ENCODE measurements around the gene DNAJC22. TPM values are rescaled to one million over a fixed set of nuclear protein-coding genes. Genes with fewer than 3 reads are reported as not detected.
"Not testable (repeated sequence)": the region's sequence is repeated elsewhere in the genome, so short reads cannot be mapped to it uniquely, and the experiment has no call there.

The DNAJC22 gene
- total RNA-seq, 2 experiments from 2014 or later: not detected

DNA sequence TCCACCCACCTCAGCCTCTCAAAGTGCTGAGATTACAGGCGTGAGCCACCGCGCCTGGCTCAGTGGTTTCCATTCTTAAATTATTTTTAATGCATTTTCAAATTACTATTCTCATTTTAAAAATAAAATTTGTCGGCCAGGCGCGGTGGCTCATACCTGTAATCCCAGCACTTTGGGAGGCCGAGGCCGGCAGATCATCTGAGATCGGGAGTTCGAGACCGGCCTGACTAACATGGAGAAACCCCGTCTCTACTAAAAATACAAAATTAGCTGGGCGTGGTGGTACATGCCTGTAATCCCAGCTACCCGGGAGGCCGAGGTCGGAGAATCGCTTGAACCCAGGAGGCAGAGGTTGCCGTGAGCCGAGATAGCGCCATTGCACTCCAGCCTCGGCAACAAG lies 12.9 kb upstream of the DNAJC22 start:
- POLR2A ChIA-PET, H3K27ac Mint-ChIP-seq, H3K9me3 Mint-ChIP-seq, DNase-seq, H3K4me3 Mint-ChIP-seq: not testable (repeated sequence)
- peaks cover 34% of the 10 kb centered on the region for H3K36me3 Mint-ChIP-seq (ENCODE audit: low read depth)
- CTCF ChIA-PET: interaction anchor here (0.8 to 3.9 kb wide), 3 partner anchors 9 to 14 kb away, joined by 3 to 30 read pairs (median 7); no protein-coding TSS in a partner anchor
- H3K4me1 Mint-ChIP-seq: peaks cover 34% of the 10 kb centered on the region
- H3K27me3 Mint-ChIP-seq: peaks cover 60% of the 10 kb centered on the region

DNA sequence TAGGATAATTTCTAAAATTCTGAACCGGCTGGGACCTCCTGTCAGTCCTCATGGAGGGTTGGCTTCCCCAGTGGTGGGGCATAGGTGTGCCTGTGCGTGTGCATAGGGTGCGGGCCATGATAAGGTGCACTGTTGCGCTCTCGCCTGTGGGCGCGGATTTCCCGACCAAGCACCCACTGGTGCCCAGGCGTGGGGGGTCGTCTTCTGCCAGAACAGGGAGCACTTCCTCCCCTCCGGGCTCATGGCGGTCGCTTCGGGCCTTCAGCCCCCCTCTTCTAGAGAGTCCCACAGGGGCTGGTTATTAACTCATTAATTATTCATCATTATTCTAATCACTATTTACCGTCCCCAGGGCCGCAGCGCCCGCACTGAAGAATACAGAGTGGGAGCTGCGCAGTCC lies 12.5 kb upstream of the DNAJC22 start:
- POLR2A ChIA-PET: no interaction called here
- peaks cover 34% of the 10 kb centered on the region for H3K4me1 Mint-ChIP-seq

DNA sequence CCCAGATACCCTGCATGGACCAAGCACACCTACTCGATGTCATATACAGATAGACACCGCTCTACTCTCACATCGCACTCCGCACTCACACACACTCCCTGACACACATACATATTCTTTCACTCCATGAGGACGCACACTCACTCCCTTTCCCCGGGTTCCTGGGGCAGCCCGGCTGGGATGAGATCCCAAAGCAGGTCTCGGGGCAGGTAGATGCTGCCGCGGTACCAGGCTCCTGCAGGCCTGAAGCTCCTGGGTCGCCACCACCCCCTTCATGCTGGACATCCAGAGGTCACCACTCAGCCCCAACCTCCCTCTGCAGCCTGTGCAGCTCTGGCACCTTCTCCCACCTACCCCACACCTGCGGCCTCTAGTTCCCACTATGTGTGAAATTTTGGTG lies 12.0 kb upstream of the DNAJC22 start:
- Mint-ChIP-seq H3K9me3 (no peaks in the 10 kb centered on the region), H3K4me1 (peaks cover 34% of the 10 kb centered on the region), H3K27ac (no peak overlapping the region), H3K36me3 (ENCODE audit: low read depth) (peaks cover 25% of the 10 kb centered on the region), H3K27me3 (peaks cover 69% of the 10 kb centered on the region), H3K4me3 (no peak overlapping the region)
- CTCF ChIA-PET: interaction anchor here (1.0 to 4.6 kb wide), 5 partner anchors 8 to 246 kb away, joined by 3 to 30 read pairs (median 7); partner anchors contain the start of gene TROAP
- POLR2A ChIA-PET: no interaction called here
- no peak for DNase-seq

More for the DNA sequence above, 12.5 kb upstream of the DNAJC22 start:
- no peak overlapping the region for H3K27ac Mint-ChIP-seq
- H3K36me3 Mint-ChIP-seq (ENCODE audit: low read depth): peaks cover 30% of the 10 kb centered on the region
- CTCF ChIA-PET: interaction anchor here (0.8 to 4.6 kb wide), 6 partner anchors 8 to 247 kb away, joined by 3 to 30 read pairs (median 5); partner anchors contain the start of gene TROAP
- peaks cover 65% of the 10 kb centered on the region for H3K27me3 Mint-ChIP-seq
- no peak for DNase-seq
- H3K9me3 Mint-ChIP-seq: no peaks in the 10 kb centered on the region
- H3K4me3 Mint-ChIP-seq: no peak overlapping the region

DNA sequence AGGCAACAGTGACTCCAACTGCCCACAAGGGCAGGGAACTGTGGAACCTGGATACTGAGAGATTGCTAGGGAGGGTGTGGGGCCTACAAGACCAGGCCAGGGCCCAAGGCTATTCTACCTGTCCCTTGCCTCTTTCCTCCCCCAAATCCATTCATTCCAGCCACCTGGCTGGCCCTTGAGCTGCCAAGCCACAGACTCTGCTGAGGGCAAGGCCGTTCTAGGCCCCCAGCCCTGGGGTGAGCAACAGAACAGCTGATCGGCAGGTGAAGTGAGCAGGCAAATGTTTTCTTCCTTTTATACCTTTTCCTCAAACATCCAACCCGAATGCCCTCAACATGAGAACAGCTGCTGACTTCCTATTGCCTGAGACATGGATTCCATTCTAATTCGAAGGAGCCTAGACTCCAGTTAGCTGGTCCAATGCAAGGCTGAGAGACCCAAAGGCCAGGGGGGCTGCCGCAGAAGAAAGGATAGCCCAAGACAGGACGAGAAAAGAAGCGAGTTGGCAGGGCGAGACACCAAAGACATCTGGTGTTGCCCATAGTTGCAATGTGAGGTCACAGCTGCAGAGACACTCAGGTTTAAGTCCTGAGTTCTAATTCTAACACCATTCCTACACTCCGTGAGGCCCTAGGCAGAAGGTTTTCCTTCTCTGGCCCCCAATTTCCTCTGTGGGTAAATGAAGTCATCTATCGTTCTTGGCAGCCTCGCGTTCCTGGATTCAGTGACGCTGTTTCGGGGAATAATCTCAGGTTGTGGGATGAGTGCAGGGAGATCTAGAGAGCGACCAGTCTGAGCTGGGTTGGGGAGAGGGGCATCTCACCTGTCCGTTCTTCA lies 11.4 kb upstream of the DNAJC22 start:
- H3K36me3 Mint-ChIP-seq (ENCODE audit: low read depth): peaks cover 20% of the 10 kb centered on the region
- DNase-seq: no peak
- CTCF ChIA-PET: interaction anchor here (1.0 to 4.6 kb wide), 4 partner anchors 11 to 246 kb away, joined by 3 to 29 read pairs (median 5); partner anchors contain the start of gene TROAP
- POLR2A ChIA-PET: no interaction called here
- peak overlapping the region; percentile 61 for H3K27ac Mint-ChIP-seq
- H3K27me3 Mint-ChIP-seq: peaks cover 75% of the 10 kb centered on the region
- no peak overlapping the region for H3K4me3 Mint-ChIP-seq
- H3K4me1 Mint-ChIP-seq: peaks cover 34% of the 10 kb centered on the region
- H3K9me3 Mint-ChIP-seq: no peaks in the 10 kb centered on the region

DNA sequence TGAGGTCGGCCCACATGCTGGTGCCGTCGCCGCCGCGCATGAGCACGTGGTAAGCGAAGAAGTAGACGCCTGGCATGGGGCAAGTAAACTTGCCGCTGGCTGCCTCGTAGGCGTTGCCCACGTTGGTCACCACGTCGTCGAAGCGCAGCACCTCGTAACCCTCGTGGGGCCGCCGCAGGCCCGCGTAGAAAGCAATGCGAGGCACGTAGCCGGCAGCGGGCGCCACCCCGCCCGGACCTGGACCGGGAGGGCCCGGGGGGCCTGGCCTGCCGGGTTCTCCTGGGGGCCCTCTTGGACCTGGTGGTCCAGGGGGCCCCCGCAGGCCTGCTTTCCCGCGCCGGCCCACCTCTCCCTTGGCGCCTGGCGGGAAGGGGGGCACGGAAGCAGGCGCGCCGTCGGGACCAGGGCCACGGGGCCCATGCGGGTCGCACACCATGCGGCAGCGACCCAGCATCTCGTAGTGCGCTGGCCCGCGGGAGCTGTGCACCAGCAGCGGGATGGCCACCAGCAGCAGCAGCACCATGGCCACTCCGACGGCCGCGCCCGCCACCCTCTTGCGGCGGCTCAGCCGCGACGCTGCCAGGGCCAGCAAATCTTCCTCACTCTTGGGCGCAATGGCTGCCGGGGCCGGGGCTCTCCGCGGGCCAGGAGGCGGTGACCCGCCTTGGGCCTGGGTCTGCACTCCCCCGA lies 10.6 kb upstream of the DNAJC22 start:
- no peak for DNase-seq
- Mint-ChIP-seq H3K27ac (no peak overlapping the region), H3K4me3 (no peak overlapping the region), H3K4me1 (peaks cover 34% of the 10 kb centered on the region), H3K27me3 (peaks cover 83% of the 10 kb centered on the region), H3K9me3 (no peaks in the 10 kb centered on the region), H3K36me3 (ENCODE audit: low read depth) (peaks cover 14% of the 10 kb centered on the region)
- POLR2A ChIA-PET: no interaction called here
- CTCF ChIA-PET: interaction anchor here (1.1 to 4.6 kb wide), 8 partner anchors 11 to 59 kb away, joined by 3 to 29 read pairs (median 8); partner anchors contain the start of genes DNAJC22, PRPH and TROAP

DNA sequence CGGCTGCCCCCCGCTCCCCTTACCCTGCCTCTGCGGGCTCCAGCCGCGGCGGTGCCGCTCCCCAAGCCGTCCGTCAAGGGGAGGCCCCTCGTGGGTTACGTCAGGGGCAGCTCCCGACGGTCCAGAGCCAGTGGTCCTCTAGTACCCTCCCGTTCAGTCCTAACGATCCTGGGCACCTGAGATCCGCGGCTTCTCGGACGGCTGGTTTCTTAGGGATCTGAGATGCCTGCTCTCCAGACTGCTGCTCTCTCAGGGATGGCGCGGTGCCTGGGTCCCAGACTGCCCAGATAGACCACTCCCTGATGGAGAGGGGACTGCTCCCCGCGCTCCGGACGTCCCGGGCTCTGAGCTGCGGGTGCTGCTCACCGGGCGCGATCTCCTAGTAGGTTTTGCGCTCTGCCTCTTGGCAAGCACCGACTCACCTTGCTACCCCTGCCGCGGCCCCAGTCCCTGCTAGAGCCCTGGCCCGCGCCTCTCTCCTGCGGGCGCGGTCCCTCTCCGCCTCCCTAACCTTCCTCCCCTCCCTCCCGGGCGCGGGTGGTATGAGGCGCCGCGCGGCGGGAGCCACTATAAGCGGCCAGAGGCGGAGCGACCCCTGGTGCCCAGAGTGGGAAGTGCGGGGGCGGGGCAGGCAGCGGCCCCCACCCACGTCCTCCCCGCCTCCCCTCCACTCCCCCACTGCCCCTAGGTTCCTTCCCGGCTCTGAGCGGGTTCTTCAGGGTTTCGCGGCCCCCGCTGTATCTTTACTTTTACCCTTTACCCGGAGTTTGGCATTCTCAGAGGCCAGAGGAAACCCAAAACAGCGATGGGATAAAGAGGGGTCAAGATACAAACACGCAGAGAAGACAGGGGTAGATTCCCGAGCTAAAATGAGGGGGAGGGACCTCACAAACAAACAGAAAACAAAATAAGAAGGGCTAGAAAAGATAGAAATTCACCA lies 9.8 kb upstream of the DNAJC22 start, which contains the start of gene C1QL4:
Gene C1QL4, minus strand, starts transcription at position 544 of the 940 bp plus-strand sequence. CDS start 711 bp downstream, outside the sequence.
- Mint-ChIP-seq H3K36me3 (ENCODE audit: low read depth) (peaks cover 7% of the 10 kb centered on the region), H3K4me3 (peak within 1 kb of the TSS; percentile 53), H3K27me3 (peaks cover 86% of the 10 kb centered on the region), H3K27ac (peak within 1 kb of the TSS; percentile 43), H3K4me1 (peaks cover 31% of the 10 kb centered on the region), H3K9me3 (no peaks in the 10 kb centered on the region)
- ChIA-PET POLR2A (no interaction called here), CTCF (interaction anchor here (0.9 to 4.6 kb wide), 12 partner anchors 10 to 173 kb away, joined by 3 to 29 read pairs (median 6); partner anchors contain the start of genes DNAJC22, PRPH and TROAP)
- DNase-seq: peak; percentile 86

DNA sequence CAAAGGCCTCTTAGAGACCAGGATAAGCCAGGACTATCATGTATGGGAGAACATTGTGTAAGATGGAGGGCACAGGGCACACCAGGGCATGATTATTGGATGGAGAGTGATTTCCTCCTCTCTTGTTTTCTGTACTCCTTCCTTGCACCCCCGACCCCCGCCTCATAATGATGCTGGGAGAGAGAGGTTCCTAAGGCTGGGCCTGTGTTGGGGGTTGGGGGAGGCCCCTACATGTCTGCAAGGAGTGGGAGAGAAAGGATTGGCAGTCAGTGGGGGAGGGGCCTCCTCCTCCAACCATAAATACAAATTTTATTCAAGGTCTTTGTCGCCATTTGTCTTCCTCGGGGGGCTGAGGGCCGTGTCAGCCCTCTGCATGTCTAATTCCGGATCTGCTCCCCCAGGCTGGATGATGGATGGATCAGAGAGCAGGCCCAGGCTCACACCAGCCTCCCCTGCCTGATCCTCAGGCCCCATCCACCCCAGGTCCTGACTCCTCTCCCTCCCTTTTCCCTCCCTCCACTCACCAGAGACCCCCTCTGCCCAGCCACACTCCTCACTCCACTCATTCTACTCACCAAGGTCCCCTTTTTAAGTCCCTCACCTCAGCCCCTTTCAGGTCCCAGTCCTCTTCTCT lies 7.7 kb upstream of the DNAJC22 start:
- no peak for DNase-seq
- Mint-ChIP-seq H3K4me1 (peaks cover 33% of the 10 kb centered on the region), H3K9me3 (no peaks in the 10 kb centered on the region), H3K36me3 (ENCODE audit: low read depth) (no peaks in the 10 kb centered on the region), H3K4me3 (no peak overlapping the region), H3K27me3 (peaks cover 87% of the 10 kb centered on the region), H3K27ac (no peak overlapping the region)
- ChIA-PET CTCF (interaction anchor here (1.2 to 4.6 kb wide), 5 partner anchors 8 to 50 kb away, joined by 5 to 29 read pairs (median 17); partner anchors contain the start of genes DNAJC22, PRPH and TROAP), POLR2A (no interaction called here)

DNA sequence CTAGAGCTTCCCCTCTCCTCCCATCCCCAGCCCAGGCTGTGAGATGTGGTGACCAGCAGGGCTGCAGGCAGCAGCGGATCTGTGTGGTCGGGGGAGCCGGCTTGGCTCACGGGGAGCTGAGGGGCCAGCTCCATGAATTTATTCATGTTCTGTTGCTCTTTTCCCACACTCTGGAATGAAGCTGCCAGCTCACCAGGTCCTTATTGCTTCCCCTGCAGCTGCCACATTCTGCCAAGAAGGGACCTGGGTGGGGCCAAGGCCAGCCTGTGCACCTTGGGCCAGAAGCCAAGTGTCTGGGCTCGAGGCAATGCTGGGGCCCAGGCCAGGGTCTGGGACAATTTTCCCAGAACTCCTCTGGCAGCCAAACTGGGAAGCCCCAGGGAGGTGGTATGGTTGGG lies 7.2 kb upstream of the DNAJC22 start:
- Mint-ChIP-seq H3K36me3 (ENCODE audit: low read depth) (no peaks in the 10 kb centered on the region), H3K4me3 (no peak overlapping the region), H3K4me1 (peaks cover 33% of the 10 kb centered on the region), H3K27ac (no peak overlapping the region), H3K27me3 (peaks cover 88% of the 10 kb centered on the region), H3K9me3 (no peaks in the 10 kb centered on the region)
- no peak for DNase-seq
- ChIA-PET CTCF (interaction anchor here (1.2 kb wide), 1 partner anchor 9 kb away, joined by 5 read pairs; no protein-coding TSS in a partner anchor), POLR2A (no interaction called here)

DNA sequence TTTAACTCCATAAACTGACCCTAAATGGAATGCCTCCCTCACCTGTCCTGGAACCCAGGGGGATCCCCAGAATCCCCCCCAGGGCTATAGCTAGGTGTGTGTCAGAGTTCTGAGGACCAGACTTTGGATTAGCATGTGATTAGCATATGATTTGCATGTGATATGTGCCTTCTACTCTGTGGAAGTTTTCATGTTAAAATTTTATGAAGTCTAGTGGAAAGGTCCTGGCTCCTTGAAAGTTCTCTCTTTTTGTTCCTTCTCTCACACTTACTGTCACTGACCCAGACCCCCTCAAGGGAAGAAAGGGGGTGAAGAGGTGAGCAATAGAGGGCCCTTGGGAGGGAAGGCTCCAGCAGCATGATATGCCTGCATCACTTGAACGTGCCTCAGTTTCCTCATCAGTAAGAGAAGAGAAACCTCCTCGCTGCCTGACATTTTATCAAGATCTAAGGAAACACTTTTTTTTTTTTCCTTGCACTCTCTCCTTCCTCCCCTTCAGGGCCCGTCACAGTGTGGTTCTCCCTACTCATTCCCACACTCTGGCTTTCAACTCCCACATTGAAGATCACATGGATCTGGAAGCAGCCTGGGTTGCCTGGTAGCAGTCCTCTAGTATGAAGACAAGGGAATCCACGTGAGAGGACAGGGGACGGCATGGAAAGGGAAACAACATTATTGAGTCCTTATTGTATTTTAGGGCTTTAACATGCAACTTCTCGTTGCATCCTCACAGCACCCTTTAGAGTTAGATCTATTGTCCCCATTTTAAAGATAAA lies 6.4 kb upstream of the DNAJC22 start:
- no peaks in the 10 kb centered on the region for H3K9me3 Mint-ChIP-seq
- POLR2A ChIA-PET: no interaction called here
- peaks cover 31% of the 10 kb centered on the region for H3K4me1 Mint-ChIP-seq
- no peak for DNase-seq
- no peaks in the 10 kb centered on the region for H3K36me3 Mint-ChIP-seq (ENCODE audit: low read depth)
- CTCF ChIA-PET: interaction anchor here (1.0 to 4.0 kb wide), 5 partner anchors 8 to 75 kb away, joined by 3 to 32 read pairs (median 5); partner anchors contain the start of gene PRPH
- no peak overlapping the region for H3K27ac Mint-ChIP-seq
- no peak overlapping the region for H3K4me3 Mint-ChIP-seq
- H3K27me3 Mint-ChIP-seq: peaks cover 84% of the 10 kb centered on the region

DNA sequence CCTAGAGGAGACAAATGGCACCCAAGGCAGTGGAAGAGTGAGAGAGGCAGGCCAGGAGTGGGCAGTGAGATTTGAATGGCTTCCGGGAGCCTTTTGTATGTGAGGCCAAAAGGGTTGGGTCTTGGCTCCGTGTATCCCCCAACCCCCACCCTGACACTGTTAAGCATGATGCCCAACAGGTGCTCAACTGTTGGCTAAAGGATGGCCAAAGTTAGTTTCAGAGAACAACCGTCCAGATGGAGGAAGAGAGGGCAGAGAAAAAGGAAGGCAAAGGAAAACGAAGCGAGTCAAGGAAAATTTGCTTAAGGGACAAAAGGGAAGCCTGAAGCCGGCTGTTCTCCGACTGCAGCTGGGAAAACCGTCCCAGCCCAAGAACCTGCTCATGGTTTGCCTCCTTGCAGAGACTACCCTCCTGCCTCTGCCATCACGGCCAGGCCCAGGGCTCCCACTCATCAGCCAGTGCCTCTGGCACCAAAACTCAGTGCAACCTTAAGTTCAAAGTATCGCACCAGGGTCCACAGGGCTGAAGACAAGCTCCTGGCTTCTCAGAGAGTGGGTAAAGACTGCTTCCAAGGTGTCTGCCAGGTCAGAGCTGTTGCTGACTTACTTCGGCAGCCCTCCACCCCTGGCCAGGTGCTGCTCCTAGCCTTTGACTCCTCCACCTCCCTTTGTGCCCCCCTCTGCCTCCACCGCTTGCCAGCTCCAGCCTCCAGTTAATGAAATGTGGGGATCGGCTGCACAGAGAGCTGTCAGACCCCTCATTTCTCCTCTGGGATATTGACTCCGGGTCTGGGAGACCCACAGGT lies 5.5 kb upstream of the DNAJC22 start:
- H3K36me3 Mint-ChIP-seq (ENCODE audit: low read depth): no peaks in the 10 kb centered on the region
- H3K27me3 Mint-ChIP-seq: peaks cover 86% of the 10 kb centered on the region
- H3K27ac Mint-ChIP-seq: no peak overlapping the region
- no peak overlapping the region for H3K4me3 Mint-ChIP-seq
- no peaks in the 10 kb centered on the region for H3K9me3 Mint-ChIP-seq
- no peak for DNase-seq
- POLR2A ChIA-PET: no interaction called here
- H3K4me1 Mint-ChIP-seq: peaks cover 34% of the 10 kb centered on the region
- CTCF ChIA-PET: interaction anchor here (0.7 to 4.0 kb wide), 16 partner anchors 9 to 170 kb away, joined by 3 to 32 read pairs (median 4); partner anchors contain the start of genes PRPH, SPATS2 and TROAP

All from activated CD4-positive, alpha-beta T cell treated with anti-CD3 and anti-CD28 coated beads, Interleukin-2, amount 10 ng/mL, durations not matched to agents 7 days and 5 days (primary cell).